K562 (cell line): ENCODE results near the gene SND1.

Experiments used
- FOS ChIP-seq: IDR thresholded peaks from 3 replicates; pipeline ENCODE4 v1.6.1; 2011; ENCODE audit not compliant: insufficient read length; ENCODE audit errors: extremely low read depth
- FOXA1 ChIP-seq: fragments of 450-650 bp; IDR thresholded peaks from 2 replicates; pipeline ENCODE4 v1.6.1; 2016; ENCODE audit warnings: mild to moderate bottlenecking, borderline replicate concordance
- MED1 ChIP-seq: sonication (generic); formaldehyde crosslinking; IDR thresholded peaks from 2 replicates; pipeline ENCODE4 v1.8.1; 2023; ENCODE audit warnings: missing genetic modification reagents, borderline replicate concordance
- TF ChIP-seq, protein P1 (sequence below), 3 experiments: IDR thresholded peaks in 2 of 3; conservative IDR thresholded peaks in 1 of 3; 2 replicates each; pipeline ENCODE4 v1.5.1; 2011 to 2012; ENCODE audit warnings: low read length in 3 of 3, mild to moderate bottlenecking in 3 of 3, control low read depth in 2 of 3, improper control_type of control experiment in 1 of 3, inconsistent platforms in 1 of 3, low read depth in 1 of 3, mixed read lengths in 1 of 3, moderate library complexity in 1 of 3; ENCODE audit not compliant: insufficient read depth in 2 of 3

DNA sequence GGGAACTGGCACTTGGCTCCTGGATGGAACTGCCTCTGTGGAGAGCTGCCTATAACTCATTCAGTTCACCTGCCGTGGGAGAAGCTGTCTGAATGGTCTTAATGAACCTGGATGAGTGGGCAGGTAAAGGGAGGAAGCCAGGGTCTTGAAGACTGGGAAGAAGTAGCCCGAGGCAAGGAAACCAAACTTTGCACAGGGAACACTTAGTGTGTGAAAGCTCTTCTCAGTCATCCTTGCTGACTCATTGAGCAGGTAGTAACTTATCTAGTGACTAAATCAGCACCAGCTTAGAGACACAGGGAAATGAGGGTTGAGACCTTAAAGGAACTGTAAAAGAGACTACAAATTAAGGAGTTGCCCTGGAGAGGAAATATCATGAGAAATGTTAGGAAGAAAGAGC, 369.4 kb downstream of the SND1 start:
- TF ChIP-seq, protein P1, sequence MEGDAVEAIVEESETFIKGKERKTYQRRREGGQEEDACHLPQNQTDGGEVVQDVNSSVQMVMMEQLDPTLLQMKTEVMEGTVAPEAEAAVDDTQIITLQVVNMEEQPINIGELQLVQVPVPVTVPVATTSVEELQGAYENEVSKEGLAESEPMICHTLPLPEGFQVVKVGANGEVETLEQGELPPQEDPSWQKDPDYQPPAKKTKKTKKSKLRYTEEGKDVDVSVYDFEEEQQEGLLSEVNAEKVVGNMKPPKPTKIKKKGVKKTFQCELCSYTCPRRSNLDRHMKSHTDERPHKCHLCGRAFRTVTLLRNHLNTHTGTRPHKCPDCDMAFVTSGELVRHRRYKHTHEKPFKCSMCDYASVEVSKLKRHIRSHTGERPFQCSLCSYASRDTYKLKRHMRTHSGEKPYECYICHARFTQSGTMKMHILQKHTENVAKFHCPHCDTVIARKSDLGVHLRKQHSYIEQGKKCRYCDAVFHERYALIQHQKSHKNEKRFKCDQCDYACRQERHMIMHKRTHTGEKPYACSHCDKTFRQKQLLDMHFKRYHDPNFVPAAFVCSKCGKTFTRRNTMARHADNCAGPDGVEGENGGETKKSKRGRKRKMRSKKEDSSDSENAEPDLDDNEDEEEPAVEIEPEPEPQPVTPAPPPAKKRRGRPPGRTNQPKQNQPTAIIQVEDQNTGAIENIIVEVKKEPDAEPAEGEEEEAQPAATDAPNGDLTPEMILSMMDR (IDR thresholded peaks at IDR 0.05 in 2 of 3, conservative IDR thresholded peaks at IDR 0.05 in 1 of 3; ENCODE audit: insufficient read depth in 2 of 3, low read depth in 1 of 3, low read length in 3 of 3), result no peak
- TF ChIP-seq FOS, result no peak
- no peak for TF ChIP-seq FOXA1
- no peak for TF ChIP-seq MED1 (CRISPR knock-in tag)
